GM12875 (cell line): ENCODE results near the gene TM4SF18.

Experiments
- H3K4me3 ChIP-seq: one replicate; pipeline ENCODE4 v1.5.1; 2011; ENCODE audit warnings: low read depth, low read length, control low read depth
- TF ChIP-seq, protein P1 (sequence below): IDR thresholded peaks from 2 replicates; pipeline ENCODE4 v1.5.1; 2011; ENCODE audit warnings: low read depth, mild to moderate bottlenecking, control low read depth, inconsistent platforms, low read length, moderate library complexity, borderline replicate concordance; ENCODE audit not compliant: insufficient read depth

TM4SF18 gene

GRCh38 chr3:149313542-149313941 lies 19.9 kb downstream of the TM4SF18 start:
- TF ChIP-seq, protein P1, sequence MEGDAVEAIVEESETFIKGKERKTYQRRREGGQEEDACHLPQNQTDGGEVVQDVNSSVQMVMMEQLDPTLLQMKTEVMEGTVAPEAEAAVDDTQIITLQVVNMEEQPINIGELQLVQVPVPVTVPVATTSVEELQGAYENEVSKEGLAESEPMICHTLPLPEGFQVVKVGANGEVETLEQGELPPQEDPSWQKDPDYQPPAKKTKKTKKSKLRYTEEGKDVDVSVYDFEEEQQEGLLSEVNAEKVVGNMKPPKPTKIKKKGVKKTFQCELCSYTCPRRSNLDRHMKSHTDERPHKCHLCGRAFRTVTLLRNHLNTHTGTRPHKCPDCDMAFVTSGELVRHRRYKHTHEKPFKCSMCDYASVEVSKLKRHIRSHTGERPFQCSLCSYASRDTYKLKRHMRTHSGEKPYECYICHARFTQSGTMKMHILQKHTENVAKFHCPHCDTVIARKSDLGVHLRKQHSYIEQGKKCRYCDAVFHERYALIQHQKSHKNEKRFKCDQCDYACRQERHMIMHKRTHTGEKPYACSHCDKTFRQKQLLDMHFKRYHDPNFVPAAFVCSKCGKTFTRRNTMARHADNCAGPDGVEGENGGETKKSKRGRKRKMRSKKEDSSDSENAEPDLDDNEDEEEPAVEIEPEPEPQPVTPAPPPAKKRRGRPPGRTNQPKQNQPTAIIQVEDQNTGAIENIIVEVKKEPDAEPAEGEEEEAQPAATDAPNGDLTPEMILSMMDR = no peak
- H3K4me3 ChIP-seq = no peak overlapping the region

DNA sequence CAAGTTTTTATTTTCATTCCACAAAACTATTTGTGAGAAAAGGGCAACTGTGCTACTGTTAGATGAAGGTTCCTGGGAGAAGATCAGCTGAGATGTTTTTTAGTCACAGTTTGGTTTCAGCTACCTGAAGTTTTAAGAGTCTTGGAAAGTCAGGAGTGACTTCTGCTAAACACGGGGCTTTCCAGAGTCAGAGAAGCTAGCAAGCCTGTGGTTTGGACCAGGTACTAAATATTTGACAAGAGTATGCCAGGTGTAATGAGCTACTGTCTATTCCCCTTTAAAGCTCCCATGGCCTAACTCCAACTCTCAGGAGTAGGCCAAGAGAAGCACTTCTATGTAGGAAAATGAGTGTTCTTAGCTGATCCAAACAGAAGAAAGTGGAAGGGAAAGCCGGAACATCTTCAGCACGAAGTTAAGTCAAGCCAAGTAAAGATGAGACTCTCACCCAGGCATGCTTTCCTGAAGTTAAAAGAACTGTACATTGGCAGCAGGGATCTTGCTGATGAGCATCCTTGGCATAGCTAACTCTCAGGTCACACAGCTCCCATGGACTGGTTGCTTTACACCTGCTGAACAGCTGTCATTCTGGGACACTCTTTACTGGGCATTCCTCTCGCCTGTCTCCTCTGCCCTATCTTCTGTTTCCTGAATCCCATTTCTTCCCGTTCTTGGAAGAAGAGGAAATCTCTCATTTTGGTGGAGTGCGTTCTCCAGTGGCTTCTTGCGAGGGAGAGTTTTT lies 22.5 kb downstream of the TM4SF18 start:
- TF ChIP-seq, protein P1 = no peak
- H3K4me3 ChIP-seq = no peak overlapping the region

GRCh38 chr3:149307435-149307783 lies 26.0 kb downstream of the TM4SF18 start:
- TF ChIP-seq, protein P1 = no peak

DNA sequence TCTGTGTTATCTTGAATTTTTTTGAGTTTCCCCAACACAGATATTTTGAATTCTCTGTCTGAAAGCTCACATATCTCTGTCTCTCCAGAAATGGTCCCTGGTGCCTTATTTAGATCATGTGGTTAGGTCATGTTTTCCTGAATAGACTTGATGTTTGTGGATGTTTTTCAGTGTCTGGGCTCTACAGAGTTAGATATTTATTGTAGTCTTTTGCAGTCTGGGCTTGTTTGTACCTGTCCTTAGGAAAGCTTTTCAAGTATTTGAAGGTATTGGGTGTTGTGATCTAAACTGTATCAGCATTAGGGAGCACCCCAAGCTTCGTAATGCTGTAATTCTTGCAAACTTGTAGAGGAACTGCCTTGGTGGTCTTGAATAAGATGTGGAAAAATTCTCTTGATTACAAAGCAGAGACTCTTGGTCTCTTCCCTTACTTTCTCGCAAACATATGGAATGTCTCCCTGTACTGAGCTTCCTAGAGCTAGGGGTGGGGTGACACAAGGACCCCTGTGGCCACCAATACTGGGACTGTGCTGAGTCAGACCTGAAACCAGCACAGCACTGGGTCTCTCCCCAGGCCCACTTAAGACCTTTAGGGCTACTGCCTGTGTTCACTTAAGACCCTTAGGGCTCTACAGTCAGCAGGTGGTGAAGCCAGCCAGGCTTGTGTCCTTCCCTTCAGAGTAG lies 26.5 kb downstream of the TM4SF18 start:
- TF ChIP-seq, protein P1 = no peak
- H3K4me3 ChIP-seq = no peak overlapping the region

More at GRCh38 chr3:149307435-149307783, 26.0 kb downstream of the TM4SF18 start:
- no peak overlapping the region for H3K4me3 ChIP-seq

DNA sequence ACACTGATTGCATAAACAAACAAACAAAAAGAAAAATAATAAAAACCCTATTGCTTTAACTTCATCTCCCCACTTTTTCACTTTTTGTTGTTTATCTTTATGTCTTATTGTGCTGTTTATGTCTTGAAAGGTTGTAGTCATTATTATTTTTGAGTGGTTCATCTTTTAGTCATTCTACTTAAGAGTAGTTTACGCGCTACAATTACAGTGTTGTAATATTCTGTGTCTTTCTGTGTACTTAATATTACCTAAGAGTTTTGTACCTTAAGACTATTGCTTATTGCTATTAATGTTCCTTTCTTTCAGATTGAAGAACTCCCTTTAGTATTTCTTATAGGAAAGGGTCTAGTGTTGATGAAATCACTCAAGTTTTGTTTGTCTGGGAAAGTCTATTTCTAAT lies 28.1 kb downstream of the TM4SF18 start:
- TF ChIP-seq, protein P1 = no peak
- H3K4me3 ChIP-seq = no peak overlapping the region

- TF ChIP-seq, protein P1 = no peak
- no peak overlapping the region for H3K4me3 ChIP-seq
These were observed 33.3 kb downstream of the TM4SF18 start for GRCh38 chr3:149299938-149300801.

GRCh38 chr3:149296972-149297371 lies 36.5 kb downstream of the TM4SF18 start:
- no peak overlapping the region for H3K4me3 ChIP-seq
- TF ChIP-seq, protein P1 = no peak
